GM23338 (cell line): Measurements from ENCODE around the gene ATP6V1A.

Source experiments
- CREB1 ChIP-seq: fragments of 250-450 bp; sonication (Bioruptor Pico); IDR thresholded peaks from 2 replicates; pipeline ENCODE4 v1.5.0; 2020; ENCODE audit warnings: low read depth, mild to moderate bottlenecking, moderate library complexity
- EZH2 ChIP-seq: fragments of 200-600 bp; sonication (generic); IDR thresholded peaks from one replicate; pipeline ENCODE4 v1.8.0; 2017; ENCODE audit warnings: antibody characterized with exemption, mild to moderate bottlenecking, low read depth; ENCODE audit not compliant: unreplicated experiment
- EZH2phosphoT487 ChIP-seq: fragments of 200-600 bp; sonication (generic); IDR thresholded peaks from one replicate; pipeline ENCODE4 v1.8.1; 2018; ENCODE audit warnings: antibody characterized with exemption; ENCODE audit not compliant: unreplicated experiment
- JUNB ChIP-seq: IDR thresholded peaks from one replicate; pipeline ENCODE4 v1.6.1; 2016; ENCODE audit warnings: antibody characterized with exemption; ENCODE audit not compliant: unreplicated experiment
- NANOG ChIP-seq: IDR thresholded peaks from 2 replicates; pipeline ENCODE4 v1.6.1; 2016; ENCODE audit warnings: antibody characterized with exemption, borderline replicate concordance
- POLR2AphosphoS5 ChIP-seq: IDR thresholded peaks from 2 replicates; pipeline ENCODE4 v1.6.1; 2016; ENCODE audit warnings: antibody characterized with exemption, low read depth
- STAT1 ChIP-seq: IDR thresholded peaks from one replicate; pipeline ENCODE4 v1.6.1; 2016; ENCODE audit warnings: antibody characterized with exemption; ENCODE audit not compliant: unreplicated experiment
- ZNF331 ChIP-seq: fragments of 250-450 bp; sonication (Bioruptor Pico); IDR thresholded peaks from 2 replicates; pipeline ENCODE4 v1.5.0; 2020; ENCODE audit warnings: low read depth, mild to moderate bottlenecking, moderate library complexity
- TF ChIP-seq, protein P1 (sequence below), 2 experiments: fragments of 200-600 bp in 1 of 2; sonication (generic) in 1 of 2; conservative IDR thresholded peaks; 2 replicates each; pipeline versions ENCODE4 v1.5.1 to v1.6.1; 2016 to 2017; ENCODE audit warnings: antibody characterized with exemption in 2 of 2, low read depth in 2 of 2, mild to moderate bottlenecking in 2 of 2, moderate library complexity in 1 of 2
- TF ChIP-seq, protein P2 (sequence below): IDR thresholded peaks from one replicate; pipeline ENCODE4 v1.6.1; 2018; ENCODE audit warnings: antibody characterized with exemption; ENCODE audit not compliant: unreplicated experiment

DNA sequence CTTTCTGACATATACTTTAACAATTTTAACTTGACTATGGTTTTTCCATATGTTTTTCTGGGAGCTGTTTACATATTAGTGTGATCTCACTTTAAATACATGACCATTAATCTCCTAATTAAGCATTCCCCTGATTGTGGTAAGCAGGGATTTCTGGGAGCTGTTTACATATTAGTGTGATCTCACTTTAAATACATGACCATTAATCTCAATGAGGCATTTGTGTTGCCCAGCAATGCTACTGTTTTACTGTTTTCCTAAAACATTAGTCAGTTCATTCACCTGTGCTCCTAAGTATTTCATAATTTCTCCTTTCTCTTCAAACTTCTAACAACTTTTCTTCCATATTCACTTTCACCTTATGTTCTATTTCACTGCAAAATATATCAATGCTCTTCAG lies 88.1 kb downstream of the ATP6V1A start:
- TF ChIP-seq CREB1 (no peak), POLR2AphosphoS5 (no peak), EZH2 (no peak), ZNF331 (CRISPR knock-in tag) (no peak), STAT1 (no peak), NANOG (no peak), EZH2phosphoT487 (no peak), JUNB (no peak)
- TF ChIP-seq, protein P1, sequence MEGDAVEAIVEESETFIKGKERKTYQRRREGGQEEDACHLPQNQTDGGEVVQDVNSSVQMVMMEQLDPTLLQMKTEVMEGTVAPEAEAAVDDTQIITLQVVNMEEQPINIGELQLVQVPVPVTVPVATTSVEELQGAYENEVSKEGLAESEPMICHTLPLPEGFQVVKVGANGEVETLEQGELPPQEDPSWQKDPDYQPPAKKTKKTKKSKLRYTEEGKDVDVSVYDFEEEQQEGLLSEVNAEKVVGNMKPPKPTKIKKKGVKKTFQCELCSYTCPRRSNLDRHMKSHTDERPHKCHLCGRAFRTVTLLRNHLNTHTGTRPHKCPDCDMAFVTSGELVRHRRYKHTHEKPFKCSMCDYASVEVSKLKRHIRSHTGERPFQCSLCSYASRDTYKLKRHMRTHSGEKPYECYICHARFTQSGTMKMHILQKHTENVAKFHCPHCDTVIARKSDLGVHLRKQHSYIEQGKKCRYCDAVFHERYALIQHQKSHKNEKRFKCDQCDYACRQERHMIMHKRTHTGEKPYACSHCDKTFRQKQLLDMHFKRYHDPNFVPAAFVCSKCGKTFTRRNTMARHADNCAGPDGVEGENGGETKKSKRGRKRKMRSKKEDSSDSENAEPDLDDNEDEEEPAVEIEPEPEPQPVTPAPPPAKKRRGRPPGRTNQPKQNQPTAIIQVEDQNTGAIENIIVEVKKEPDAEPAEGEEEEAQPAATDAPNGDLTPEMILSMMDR (conservative IDR thresholded peaks at IDR 0.05; ENCODE audit: low read depth in 2 of 2), result no peak
- TF ChIP-seq, protein P2, sequence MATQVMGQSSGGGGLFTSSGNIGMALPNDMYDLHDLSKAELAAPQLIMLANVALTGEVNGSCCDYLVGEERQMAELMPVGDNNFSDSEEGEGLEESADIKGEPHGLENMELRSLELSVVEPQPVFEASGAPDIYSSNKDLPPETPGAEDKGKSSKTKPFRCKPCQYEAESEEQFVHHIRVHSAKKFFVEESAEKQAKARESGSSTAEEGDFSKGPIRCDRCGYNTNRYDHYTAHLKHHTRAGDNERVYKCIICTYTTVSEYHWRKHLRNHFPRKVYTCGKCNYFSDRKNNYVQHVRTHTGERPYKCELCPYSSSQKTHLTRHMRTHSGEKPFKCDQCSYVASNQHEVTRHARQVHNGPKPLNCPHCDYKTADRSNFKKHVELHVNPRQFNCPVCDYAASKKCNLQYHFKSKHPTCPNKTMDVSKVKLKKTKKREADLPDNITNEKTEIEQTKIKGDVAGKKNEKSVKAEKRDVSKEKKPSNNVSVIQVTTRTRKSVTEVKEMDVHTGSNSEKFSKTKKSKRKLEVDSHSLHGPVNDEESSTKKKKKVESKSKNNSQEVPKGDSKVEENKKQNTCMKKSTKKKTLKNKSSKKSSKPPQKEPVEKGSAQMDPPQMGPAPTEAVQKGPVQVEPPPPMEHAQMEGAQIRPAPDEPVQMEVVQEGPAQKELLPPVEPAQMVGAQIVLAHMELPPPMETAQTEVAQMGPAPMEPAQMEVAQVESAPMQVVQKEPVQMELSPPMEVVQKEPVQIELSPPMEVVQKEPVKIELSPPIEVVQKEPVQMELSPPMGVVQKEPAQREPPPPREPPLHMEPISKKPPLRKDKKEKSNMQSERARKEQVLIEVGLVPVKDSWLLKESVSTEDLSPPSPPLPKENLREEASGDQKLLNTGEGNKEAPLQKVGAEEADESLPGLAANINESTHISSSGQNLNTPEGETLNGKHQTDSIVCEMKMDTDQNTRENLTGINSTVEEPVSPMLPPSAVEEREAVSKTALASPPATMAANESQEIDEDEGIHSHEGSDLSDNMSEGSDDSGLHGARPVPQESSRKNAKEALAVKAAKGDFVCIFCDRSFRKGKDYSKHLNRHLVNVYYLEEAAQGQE, result no peak
